ENCODE results near the gene PGAP6.

The PGAP6 gene

GRCh38 chr16:404971-405486 is 23.3 kb upstream of the PGAP6 start:
- no peaks in the 10 kb centered on the region for H3K36me3 ChIP-seq (ENCODE audit: control insufficient read depth, insufficient read depth, low read length)
- TF ChIP-seq, protein P1, sequence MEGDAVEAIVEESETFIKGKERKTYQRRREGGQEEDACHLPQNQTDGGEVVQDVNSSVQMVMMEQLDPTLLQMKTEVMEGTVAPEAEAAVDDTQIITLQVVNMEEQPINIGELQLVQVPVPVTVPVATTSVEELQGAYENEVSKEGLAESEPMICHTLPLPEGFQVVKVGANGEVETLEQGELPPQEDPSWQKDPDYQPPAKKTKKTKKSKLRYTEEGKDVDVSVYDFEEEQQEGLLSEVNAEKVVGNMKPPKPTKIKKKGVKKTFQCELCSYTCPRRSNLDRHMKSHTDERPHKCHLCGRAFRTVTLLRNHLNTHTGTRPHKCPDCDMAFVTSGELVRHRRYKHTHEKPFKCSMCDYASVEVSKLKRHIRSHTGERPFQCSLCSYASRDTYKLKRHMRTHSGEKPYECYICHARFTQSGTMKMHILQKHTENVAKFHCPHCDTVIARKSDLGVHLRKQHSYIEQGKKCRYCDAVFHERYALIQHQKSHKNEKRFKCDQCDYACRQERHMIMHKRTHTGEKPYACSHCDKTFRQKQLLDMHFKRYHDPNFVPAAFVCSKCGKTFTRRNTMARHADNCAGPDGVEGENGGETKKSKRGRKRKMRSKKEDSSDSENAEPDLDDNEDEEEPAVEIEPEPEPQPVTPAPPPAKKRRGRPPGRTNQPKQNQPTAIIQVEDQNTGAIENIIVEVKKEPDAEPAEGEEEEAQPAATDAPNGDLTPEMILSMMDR (IDR thresholded peaks at IDR 0.05; ENCODE audit: insufficient read depth, low read length, poor library complexity, severe bottlenecking): no peak
- no peak for DNase-seq (ENCODE audit: extremely low read depth, insufficient read length)
- no peaks in the 10 kb centered on the region for H3K27me3 ChIP-seq (replicated peaks; ENCODE audit: control insufficient read depth, insufficient read depth, low read length)
- no peak overlapping the region for H3K4me3 ChIP-seq (replicated peaks; ENCODE audit: low read depth, low read length)

- peak; percentile 93 for DNase-seq (ENCODE audit: extremely low read depth, insufficient read length)
- TF ChIP-seq, protein P1 (IDR thresholded peaks at IDR 0.05; ENCODE audit: insufficient read depth, low read length, poor library complexity, severe bottlenecking): peak; percentile 58
- H3K27me3 ChIP-seq (replicated peaks; ENCODE audit: control insufficient read depth, insufficient read depth, low read length): no peaks in the 10 kb centered on the region
- peak within 1 kb of the TSS; percentile 93 for H3K4me3 ChIP-seq (replicated peaks; ENCODE audit: low read depth, low read length)
- no peaks in the 10 kb centered on the region; the same call in none of the 2 replicates for H3K36me3 ChIP-seq (ENCODE audit: control insufficient read depth, insufficient read depth, low read length)
Observed at GRCh38 chr16:401468-402348, 19.9 kb upstream of the PGAP6 start, which contains the start of gene DECR2. DECR2 (plus strand) TSS chr16:401885; CDS start chr16:401964, 79 bp downstream.

DNA sequence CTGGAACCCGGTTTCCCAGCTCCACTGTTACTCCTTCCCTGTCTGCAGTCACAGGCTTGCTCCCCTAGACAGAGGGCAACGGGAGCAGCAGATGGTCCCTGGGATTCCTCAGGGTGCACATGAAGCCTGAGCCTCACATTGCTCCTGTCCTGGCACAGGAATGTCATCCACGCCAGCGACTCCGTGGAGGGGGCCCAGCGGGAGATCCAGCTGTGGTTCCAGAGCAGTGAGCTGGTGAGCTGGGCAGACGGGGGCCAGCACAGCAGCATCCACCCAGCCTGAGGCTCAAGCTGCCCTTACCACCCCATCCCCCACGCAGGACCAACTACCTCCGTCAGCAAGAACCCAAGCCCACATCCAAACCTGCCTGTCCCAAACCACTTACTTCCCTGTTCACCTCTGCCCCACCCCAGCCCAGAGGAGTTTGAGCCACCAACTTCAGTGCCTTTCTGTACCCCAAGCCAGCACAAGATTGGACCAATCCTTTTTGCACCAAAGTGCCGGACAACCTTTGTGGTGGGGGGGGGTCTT is 18.3 kb upstream of the PGAP6 start:
- TF ChIP-seq, protein P1 (IDR thresholded peaks at IDR 0.05; ENCODE audit: insufficient read depth, low read length, poor library complexity, severe bottlenecking): no peak
- DNase-seq (ENCODE audit: extremely low read depth, insufficient read length): no peak
- peak overlapping the region; percentile 93 for H3K4me3 ChIP-seq (replicated peaks; ENCODE audit: low read depth, low read length)
- no peaks in the 10 kb centered on the region for H3K27me3 ChIP-seq (replicated peaks; ENCODE audit: control insufficient read depth, insufficient read depth, low read length)
- no peaks in the 10 kb centered on the region; the same call in none of the 2 replicates for H3K36me3 ChIP-seq (ENCODE audit: control insufficient read depth, insufficient read depth, low read length)

GRCh38 chr16:399340-400019 is 17.7 kb upstream of the PGAP6 start:
- Histone ChIP-seq H3K4me3 (replicated peaks; ENCODE audit: low read depth, low read length) (no peak overlapping the region), H3K36me3 (ENCODE audit: control insufficient read depth, insufficient read depth, low read length) (no peaks in the 10 kb centered on the region; the same call in none of the 2 replicates), H3K27me3 (replicated peaks; ENCODE audit: control insufficient read depth, insufficient read depth, low read length) (no peaks in the 10 kb centered on the region)
- TF ChIP-seq, protein P1 (IDR thresholded peaks at IDR 0.05; ENCODE audit: insufficient read depth, low read length, poor library complexity, severe bottlenecking): no peak
- no peak for DNase-seq (ENCODE audit: extremely low read depth, insufficient read length)

DNA sequence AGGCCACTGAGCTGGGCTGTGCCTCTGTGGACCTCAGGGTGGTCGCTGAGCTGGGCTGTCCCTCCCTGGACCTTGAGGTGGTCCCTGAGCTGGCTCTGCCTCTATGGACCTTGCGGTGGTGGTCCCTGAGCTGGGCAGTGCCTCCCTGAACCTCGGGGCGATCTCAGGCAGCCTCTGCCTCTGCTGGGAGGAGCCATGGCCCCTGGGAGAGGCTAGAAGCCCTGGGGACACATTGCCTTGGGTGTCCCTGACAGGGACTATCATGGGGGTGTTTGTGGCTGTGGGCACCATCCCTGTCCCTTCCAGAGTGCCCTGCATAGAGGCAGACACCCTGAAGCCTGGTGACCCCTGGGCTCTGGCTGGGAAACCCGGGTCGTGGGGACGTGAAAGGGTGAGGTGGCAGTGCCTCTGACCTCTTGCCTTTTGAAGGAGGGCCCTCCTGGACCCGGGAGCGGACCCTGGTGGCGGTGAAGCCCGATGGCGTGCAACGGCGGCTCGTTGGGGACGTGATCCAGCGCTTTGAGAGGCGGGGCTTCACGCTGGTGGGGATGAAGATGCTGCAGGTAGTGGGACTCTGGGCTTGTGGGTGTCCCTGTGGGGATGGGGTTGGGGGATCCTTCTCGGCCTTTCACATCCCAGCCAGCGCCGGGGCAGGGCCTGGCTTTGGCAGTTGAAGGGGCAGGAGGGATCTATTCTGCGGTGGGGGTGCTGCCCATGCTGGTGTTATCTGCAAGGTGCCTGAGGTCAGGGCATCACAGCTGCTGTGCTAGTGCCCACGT is 17.0 kb upstream of the PGAP6 start:
- H3K27me3 ChIP-seq (replicated peaks; ENCODE audit: control insufficient read depth, insufficient read depth, low read length): no peaks in the 10 kb centered on the region
- H3K36me3 ChIP-seq (ENCODE audit: control insufficient read depth, insufficient read depth, low read length): no peaks in the 10 kb centered on the region; the same call in none of the 2 replicates
- no peak for DNase-seq (ENCODE audit: extremely low read depth, insufficient read length)
- H3K4me3 ChIP-seq (replicated peaks; ENCODE audit: low read depth, low read length): no peak overlapping the region
- TF ChIP-seq, protein P1 (IDR thresholded peaks at IDR 0.05; ENCODE audit: insufficient read depth, low read length, poor library complexity, severe bottlenecking): no peak
